HG03159 (cell line): Measurements from ENCODE around the gene YBX3.

ENCODE experiments used
- ATAC-seq: cut with Tn5 transposase; IDR thresholded peaks from one replicate; pipeline ENCODE4 v1.9.1; 2021; ENCODE audit warnings: mild to moderate bottlenecking, moderate library complexity; ENCODE audit not compliant: unreplicated experiment

YBX3 gene

DNA sequence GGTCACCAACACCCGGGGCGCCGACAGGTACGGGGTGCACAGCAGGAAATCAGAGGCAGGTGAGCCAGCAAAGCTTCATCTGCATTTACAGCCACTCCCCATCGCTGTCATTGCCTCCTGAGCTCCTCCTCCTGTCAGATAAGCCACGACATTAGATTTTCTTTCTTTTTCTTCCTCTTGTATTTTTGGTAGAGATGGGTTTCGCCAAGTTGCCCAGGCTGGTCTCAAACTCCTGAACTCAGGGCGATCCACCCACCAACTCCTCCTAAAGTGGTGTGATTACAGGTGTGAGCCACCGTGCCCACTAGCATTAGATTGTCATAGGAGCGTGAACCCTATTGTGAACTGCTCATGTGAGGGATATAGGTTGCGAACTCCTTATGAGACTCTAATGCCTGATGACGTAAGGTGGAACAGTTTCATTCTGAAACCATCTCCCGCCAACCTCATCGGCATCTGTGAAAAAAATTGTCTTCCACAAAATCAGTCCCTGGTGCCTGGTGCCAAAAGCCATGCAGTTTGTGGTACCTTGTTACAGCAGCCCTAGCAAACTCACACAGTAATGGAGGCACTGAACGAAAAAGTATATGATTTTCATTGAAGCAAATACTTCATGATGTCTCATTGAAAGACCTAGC is 50.8 kb downstream of the YBX3 start:
- no peak for ATAC-seq

DNA sequence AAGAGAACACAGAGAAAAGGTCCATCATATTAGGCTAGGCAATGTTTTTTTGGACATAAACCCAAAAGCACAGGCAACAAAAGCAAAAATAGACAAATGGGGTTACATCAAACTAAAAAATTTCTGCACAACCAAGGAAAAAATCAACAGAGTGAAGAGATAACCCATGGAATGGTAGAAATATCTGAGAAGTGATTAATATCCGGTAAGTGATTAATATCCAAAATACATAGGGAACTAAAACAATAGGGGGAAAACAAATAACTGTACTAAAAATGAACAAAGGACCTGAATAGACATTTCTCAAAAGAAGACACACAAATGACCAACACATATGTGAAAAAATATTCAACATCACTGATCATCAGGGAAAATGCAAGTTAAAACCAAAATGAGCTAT is 53.6 kb downstream of the YBX3 start:
- no peak for ATAC-seq

DNA sequence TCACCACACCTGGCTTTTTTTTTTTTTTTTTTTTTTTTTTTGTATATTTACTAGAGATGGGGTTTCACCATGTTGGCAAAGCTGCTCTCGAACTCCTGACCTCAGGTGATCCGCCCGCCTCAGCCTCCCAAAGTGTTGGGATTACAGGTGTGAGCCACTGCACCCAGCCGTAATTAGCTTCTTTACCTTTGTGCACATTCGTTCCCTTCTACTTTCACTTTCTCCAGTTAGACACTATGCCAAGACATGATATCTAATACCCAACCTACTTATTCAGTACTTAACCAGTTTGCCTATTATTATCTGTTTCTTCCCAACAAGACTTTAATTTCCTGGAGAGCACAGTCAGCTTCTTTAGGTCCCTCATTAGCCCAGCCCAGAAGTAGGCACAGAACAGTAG is 54.6 kb downstream of the YBX3 start:
- no peak for ATAC-seq

DNA sequence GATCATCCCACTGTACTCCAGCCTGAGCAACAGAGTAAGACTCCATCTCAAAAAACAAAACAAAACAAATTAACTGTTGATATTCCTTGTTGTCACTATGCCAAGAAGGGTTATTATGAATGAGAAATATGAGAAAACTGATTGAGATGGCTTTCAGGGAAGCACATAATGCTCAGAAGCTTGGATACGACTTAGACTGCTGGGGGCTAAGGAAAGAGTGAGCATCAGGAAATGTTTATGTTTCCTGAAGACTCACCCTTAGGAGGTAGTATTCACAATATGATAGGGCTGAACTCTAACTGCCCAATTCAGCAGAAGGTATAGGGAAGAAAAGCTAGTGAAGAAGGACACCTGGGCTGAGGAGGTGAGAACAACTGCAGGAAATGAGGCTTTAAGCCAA is 55.5 kb downstream of the YBX3 start:
- ATAC-seq = no peak

DNA sequence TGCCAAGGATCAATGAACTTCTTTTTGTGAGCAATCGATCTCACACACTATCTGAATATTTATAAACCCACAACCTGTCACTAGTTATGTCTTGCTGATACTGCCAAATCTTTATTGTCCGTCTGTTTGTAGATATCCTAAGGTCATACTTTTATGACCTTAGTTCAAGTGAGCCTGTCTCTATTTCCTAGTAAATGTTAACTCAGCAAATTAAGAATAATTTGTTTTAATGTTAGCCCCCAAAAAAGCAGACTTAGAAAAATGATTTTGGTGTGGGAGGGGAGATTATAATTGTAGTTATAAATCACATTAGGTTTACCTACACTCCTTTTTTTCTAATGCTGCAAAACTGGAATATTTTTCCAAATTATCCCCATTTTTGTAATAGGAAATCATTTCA is 58.6 kb downstream of the YBX3 start:
- no peak for ATAC-seq

DNA sequence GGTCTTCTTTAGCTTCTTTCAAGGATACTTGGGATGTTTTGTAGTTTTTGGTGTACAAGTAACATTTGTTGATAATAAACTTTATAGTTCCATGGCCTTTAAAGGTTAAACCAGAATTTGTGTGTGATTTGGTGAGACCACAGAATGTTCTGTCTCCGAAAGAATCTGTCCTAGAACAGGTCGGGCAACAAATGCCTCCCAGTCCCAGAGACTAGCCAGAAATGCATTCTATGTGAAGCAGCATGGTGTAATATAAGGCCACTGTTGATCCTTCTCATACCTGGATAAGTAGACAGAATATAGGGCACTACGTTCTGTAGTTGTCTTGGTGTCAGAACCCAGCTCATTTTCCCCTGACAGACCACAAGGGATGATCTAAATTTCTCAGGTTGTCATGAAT is 59.3 kb downstream of the YBX3 start:
- no peak for ATAC-seq

DNA sequence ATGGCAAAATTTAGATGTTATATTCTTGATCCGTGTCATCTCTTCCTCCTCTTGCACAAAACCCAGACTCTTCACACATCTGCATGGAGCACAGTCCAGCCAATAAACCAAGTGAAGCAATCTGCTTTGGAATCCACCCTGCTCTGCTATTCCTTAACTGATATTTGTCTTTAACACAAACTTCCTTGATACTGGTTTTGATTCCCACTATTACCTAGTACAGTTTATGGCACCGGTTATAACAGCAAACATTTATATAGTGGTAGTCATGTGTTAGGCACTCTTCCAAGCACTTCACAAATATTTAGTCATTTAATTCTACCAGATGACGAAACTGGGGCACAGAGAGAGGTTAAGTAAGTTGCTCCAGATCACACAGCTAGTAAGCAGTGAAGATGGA is 61.8 kb downstream of the YBX3 start:
- ATAC-seq = no peak

DNA sequence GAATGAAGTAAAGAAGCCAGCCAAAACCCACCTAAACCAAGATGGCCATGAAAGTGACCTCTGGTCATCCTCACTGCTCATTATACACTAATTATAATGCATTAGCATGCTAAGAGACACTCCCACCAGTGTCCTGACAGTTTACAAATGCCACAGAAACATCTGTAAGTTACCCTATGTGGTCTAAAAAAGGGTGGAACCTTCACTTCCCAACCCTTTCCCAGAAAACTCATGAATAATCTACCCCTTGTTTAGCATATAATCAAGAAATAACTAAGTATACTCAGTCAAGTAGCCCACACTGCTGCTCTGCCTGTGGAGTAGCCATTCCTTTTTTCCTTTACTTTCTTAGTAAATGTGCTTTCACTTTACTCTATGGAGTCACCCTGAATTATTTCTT is 69.1 kb downstream of the YBX3 start:
- no peak for ATAC-seq

DNA sequence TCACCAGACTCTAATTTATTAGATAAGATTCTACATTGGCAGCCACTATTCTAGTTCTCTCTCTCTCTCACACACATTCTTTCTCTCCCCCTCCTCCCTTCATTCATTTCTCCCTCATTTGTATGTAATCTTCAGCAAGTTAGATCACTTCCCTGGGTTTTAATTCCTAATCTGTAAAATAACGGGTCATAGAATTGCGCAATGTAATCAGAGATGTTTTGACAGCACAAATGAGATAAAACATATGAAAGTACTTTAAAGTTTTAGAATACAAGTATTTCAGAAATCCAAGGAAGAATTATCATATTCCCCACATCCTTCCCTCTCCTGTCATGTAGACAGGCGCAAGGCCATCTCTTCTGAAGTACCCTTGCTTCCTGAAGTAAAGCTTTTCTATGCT is 70.9 kb downstream of the YBX3 start:
- no peak for ATAC-seq
